Lower lobe of right lung (tissue), 2 donors: ENCODE data around the gene FAM89A. TPM values are rescaled to one million over a fixed set of nuclear protein-coding genes. Genes with fewer than 3 reads are reported as not detected.
A peak's percentile ranks its signal among the peaks of the same experiment; 100 is the strongest.

Experiments
- ATAC-seq, 2 donors: fragments of 200-7000 bp; cut with Tn5 transposase; one replicate each; pipeline ENCODE4 v1.9.1; 2020 to 2022; ENCODE audit warnings: mild to moderate bottlenecking in 2 of 2, moderate library complexity in 2 of 2
- DNase-seq: peaks from one replicate; pipeline ENCODE4 v3.0.0-alpha.2; 2020
- H3K27ac ChIP-seq: fragments of 200-600 bp; one replicate; pipeline ENCODE4 v1.8.0; 2022
- H3K27me3 ChIP-seq: fragments of 200-600 bp; one replicate; pipeline ENCODE4 v1.8.0; 2022; ENCODE audit warnings: low read depth
- H3K36me3 ChIP-seq: fragments of 200-600 bp; one replicate; pipeline ENCODE4 v1.8.0; 2022; ENCODE audit warnings: mild to moderate bottlenecking
- H3K4me1 ChIP-seq: fragments of 200-600 bp; one replicate; pipeline ENCODE4 v1.8.0; 2022
- H3K4me3 ChIP-seq: fragments of 200-600 bp; one replicate; pipeline ENCODE4 v1.8.0; 2022; ENCODE audit warnings: mild to moderate bottlenecking
- H3K9me3 ChIP-seq: fragments of 200-600 bp; one replicate; pipeline ENCODE4 v1.8.0; 2022
- intact Hi-C: fragments of 100-400 bp; cut with DNase I; formaldehyde crosslinking; loops from one replicate; pipeline ENCODE4 v1.11.0; 2022
- total RNA-seq: library from RNA; stranded (reverse); fragmentation: NEBNext Ultra II Directional; extraction: Animal tissue kit (Norgen Biotek cat#: 25700); gene quantifications from one replicate; pipeline ENCODE4 v1.2.1, GENCODE V29; 2021
- TF ChIP-seq, protein P1 (sequence below): fragments of 200-600 bp; IDR thresholded peaks from one replicate; pipeline ENCODE4 v1.8.0; 2022; ENCODE audit warnings: antibody characterized with exemption, mild to moderate bottlenecking
- donor health status: DM: no; HTN: yes; CAD: no; lungs with severe emphysema.

FAM89A gene
- total RNA-seq, 1 donor from 2014 or later: 54.6 TPM

DNA sequence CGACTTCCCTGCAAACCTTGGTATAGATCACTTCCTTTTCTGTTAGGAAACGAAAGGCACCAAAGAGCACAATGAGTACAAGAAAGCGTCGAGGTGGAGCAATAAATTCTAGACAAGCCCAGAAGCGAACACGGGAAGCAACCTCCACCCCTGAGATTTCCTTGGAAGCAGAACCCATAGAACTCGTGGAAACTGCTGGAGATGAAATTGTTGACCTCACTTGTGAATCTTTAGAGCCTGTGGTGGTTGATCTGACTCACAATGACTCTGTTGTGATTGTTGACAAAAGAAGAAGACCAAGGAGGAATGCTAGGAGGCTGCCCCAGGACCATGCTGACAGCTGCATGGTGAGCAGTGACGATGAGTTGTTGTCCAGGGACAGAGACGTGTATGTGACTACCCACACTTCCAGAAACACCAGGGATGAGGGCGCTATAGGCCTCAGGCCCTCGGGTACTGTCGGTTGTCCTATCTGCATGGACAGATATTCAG, 18.5 kb downstream of the FAM89A start:
- H3K36me3 ChIP-seq: peaks cover 14% of the 10 kb centered on the region
- TF ChIP-seq, protein P1, sequence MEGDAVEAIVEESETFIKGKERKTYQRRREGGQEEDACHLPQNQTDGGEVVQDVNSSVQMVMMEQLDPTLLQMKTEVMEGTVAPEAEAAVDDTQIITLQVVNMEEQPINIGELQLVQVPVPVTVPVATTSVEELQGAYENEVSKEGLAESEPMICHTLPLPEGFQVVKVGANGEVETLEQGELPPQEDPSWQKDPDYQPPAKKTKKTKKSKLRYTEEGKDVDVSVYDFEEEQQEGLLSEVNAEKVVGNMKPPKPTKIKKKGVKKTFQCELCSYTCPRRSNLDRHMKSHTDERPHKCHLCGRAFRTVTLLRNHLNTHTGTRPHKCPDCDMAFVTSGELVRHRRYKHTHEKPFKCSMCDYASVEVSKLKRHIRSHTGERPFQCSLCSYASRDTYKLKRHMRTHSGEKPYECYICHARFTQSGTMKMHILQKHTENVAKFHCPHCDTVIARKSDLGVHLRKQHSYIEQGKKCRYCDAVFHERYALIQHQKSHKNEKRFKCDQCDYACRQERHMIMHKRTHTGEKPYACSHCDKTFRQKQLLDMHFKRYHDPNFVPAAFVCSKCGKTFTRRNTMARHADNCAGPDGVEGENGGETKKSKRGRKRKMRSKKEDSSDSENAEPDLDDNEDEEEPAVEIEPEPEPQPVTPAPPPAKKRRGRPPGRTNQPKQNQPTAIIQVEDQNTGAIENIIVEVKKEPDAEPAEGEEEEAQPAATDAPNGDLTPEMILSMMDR: no peak
- no peaks in the 10 kb centered on the region for H3K27me3 ChIP-seq
- DNase-seq (no peak), ATAC-seq (peak; percentile 54 to 57)
- peaks cover 23% of the 10 kb centered on the region for H3K4me1 ChIP-seq
- peak overlapping the region; percentile 54 for H3K27ac ChIP-seq
- no peak overlapping the region for H3K4me3 ChIP-seq
- intact Hi-C loops: no loop called here
- no peaks in the 10 kb centered on the region for H3K9me3 ChIP-seq

DNA sequence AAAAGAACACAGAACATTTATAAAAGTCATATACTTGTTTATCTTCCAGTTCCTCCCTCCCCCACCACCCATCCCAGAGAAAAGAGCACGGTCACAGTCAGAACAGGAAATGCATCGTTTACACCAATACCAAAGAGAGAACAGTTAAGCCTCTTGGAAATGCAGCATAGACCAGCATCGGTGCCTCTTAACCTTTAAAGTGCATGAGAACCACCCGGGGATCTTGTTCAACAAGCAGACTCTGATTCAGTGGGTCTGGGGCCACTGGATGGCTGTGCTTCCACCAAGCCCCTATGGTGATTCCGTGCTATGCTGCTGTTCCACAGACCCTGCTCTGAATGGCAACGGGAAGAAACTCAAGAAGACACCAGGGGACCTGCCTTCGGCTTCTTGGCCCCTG, 19.2 kb downstream of the FAM89A start:
- intact Hi-C loops: no loop called here
- ATAC-seq: peak; percentile 23 to 40
- H3K4me3 ChIP-seq: peak overlapping the region; percentile 30
- H3K27ac ChIP-seq: peak overlapping the region; percentile 54
- no peak for DNase-seq
- H3K36me3 ChIP-seq: peaks cover 14% of the 10 kb centered on the region
- H3K9me3 ChIP-seq: no peaks in the 10 kb centered on the region
- H3K27me3 ChIP-seq: no peaks in the 10 kb centered on the region
- H3K4me1 ChIP-seq: peaks cover 23% of the 10 kb centered on the region
- TF ChIP-seq, protein P1: no peak

DNA sequence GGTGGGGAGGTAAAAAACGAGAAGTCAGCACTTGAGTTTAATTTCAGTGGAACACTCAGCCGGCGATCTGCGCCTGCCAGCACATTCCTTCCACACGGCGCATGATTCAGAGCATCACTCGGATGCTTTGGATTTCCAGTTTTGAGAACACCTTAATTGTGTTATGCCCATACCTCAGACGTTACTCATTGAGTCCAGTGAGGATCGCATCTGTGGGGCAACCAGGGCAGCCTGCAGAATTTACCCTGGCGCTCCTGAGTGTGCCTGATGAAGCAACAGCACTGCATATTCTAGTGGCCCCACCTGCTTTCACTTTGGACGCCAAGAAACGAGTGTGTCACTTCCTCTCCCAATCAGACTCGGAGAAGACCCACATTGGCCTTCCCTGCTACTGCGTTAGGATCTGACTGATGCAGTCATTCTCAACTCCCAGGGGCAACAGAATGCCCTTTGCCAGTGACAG, 19.9 kb downstream of the FAM89A start:
- Histone ChIP-seq H3K36me3 (peaks cover 14% of the 10 kb centered on the region), H3K4me1 (peaks cover 23% of the 10 kb centered on the region), H3K9me3 (no peaks in the 10 kb centered on the region), H3K27me3 (no peaks in the 10 kb centered on the region), H3K4me3 (peak overlapping the region; percentile 30), H3K27ac (peak overlapping the region; percentile 54)
- DNase-seq: no peak
- ATAC-seq: peak; percentile 58 to 73
- TF ChIP-seq, protein P1: no peak
- intact Hi-C loops: no loop called here

DNA sequence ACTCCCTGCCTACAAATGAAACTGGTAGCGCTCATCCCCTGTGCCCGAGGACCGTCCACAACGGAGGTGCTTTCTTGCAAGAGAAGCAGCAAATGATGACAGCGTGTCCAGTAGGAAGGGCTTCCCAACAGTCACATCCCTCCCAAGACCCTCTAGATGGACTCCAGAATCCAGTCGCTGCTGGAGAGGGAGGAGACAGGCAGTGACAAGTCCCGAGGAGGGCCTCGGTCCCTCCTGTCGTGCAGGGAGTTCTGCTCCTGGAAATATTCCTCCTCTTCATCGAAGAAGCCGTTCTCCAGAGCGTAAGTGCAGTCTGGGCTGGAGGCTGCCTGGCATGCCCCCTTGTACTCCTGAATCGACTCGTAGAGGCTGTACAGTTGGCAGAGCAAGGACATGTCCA, 20.3 kb downstream of the FAM89A start:
- intact Hi-C loops: no loop called here
- no peak for ATAC-seq
- Histone ChIP-seq H3K9me3 (no peaks in the 10 kb centered on the region), H3K27me3 (no peaks in the 10 kb centered on the region), H3K27ac (peak overlapping the region; percentile 54), H3K4me3 (peak overlapping the region; percentile 30), H3K36me3 (peaks cover 14% of the 10 kb centered on the region), H3K4me1 (peaks cover 23% of the 10 kb centered on the region)
- TF ChIP-seq, protein P1: no peak
- DNase-seq: no peak

DNA sequence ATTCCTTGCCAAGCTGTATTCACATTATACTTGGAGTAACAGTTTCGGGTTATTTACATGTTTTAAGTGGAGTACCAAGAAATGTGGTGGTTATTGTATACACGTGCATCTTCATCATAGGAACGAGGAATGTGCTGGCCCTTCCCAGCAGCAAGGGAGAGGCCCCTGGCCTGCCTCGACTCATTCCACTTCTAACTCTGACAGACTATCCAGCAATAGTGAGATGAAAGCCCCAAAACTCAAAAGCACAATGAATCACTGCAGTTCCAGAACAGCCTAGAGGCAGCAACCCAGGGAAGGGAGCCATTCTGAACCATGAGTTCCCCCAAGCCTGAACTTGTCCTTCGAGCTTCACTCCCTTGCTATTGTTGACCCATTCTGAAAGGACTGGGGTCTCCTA, 23.1 kb downstream of the FAM89A start:
- H3K27me3 ChIP-seq: no peaks in the 10 kb centered on the region
- DNase-seq (no peak), ATAC-seq (no peak)
- peaks cover 14% of the 10 kb centered on the region for H3K36me3 ChIP-seq
- TF ChIP-seq, protein P1: no peak
- H3K4me3 ChIP-seq: no peak overlapping the region
- peaks cover 23% of the 10 kb centered on the region for H3K4me1 ChIP-seq
- no peaks in the 10 kb centered on the region for H3K9me3 ChIP-seq
- intact Hi-C loops: no loop called here
- H3K27ac ChIP-seq: no peak overlapping the region
